ENCODE results near the gene PPT2.
A peak's percentile ranks its signal among the peaks of the same experiment; 100 is the strongest.

PPT2 gene, protein sequence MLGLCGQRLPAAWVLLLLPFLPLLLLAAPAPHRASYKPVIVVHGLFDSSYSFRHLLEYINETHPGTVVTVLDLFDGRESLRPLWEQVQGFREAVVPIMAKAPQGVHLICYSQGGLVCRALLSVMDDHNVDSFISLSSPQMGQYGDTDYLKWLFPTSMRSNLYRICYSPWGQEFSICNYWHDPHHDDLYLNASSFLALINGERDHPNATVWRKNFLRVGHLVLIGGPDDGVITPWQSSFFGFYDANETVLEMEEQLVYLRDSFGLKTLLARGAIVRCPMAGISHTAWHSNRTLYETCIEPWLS

DNA sequence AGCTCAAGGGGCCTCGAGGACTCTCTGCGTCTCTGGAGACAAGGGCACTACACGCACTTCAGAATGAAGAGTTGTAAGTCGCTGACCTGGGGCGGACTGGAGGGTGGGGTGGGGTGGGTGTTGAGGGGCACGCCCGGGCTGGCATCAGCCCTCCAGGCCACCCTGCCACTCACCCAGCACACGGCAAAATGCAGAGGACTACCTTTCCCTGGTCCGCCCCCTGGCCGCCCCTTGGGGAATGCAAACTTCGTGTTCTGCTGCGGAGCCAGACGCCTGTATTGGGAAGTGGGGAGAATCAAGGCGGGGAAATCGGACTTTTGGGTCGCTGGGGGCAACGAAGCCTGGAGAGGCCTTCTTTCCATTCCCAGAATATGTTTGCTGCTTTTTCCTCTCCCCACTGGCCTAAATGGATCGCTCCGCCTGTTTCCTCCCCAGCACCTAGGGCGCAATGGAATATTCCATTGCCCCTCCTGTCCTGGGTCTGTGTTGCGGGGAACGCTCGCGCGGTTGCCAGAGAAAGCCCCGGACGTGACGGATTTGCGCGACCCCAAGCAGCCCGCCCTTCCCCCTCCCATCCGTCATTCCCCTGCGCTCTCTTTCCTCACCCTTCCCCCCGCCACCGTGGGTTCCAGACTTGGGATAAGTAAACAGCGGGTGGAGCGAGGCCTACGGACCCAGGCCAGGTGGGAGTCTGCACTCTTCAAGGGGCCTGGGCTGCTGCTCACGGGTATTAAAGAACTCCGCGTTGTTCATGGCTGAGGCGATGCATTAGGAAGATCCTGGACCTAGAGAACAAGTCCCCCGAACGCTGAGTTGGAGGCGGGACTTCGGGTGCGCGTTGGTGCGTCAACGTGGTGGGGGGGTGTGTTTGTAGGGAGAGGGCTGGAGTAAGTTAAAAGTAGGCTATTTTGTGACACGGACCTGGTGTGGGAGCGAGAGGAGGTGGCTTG, at the start of gene PPT2:
PPT2 (plus strand) TSS at position 578 of the 950 bp plus-strand sequence. CDS start 454 bp downstream, outside the sequence.
- DNase-seq = peak; percentile 38

DNA sequence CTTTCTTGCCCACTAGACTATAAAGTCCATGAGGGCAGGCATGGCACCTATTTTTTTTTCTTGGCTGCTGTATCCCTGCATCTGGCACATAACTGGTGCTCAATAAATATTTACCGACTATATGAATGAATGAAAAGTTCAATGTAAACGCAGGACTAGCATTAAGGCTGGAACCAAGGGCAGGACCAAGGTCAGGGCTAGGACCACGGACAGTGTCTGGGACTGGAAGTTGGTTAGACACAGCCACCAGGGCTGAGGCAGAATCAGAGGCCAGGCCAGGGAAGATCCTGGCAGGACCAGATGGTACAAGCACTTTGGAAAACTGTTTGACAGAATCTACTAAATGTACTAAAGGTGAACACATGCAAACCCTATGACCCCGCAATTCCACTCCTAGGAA, 48.5 kb upstream of the PPT2 start:
- peak; percentile 12 for DNase-seq

DNA sequence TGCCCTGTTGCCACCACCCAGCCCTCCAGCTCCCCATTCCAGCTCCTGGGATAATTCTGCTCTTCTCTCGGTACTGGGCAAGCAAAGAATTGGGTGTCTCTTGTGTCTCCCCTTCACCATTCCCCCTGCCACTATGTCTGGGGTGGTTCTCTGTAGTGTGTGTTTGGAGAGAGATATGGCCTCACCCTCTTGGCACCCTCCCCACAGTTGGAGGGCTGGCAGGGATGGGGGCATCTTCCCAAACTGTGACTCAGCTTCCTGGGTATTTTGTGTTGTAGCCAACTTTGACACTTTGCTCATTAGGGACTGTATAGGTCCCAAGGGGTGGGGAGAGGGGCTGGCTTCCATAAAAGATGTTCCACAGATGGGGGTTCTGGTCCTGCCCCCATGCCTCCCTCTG, 46.5 kb upstream of the PPT2 start:
- DNase-seq = no peak

DNA sequence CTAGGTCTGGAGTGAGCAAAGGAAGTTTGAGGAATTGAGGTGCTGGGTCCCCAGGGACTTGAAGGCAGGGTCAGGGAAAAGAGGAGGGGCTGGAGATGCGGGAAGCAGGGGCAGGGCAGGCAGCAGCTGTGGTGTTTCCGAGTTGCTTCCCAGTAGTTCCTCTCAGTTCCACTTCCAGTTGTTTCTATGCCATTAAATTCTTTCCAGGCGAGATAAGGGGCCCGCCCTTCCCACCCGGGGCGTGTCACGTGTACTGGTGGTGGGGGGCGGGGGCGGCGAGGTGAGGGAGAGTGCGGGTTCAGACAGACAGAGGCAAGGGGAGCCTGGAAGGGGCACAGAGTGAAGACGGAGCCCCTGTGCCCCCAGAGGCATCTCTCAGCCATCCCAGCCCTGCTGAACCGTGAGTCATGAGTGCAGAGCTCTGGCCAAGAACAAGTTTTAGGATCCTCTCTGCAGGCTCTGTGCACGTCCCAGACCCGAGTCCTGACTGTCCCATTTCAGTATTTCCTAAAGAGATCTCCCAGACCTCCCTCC, 45.8 kb upstream of the PPT2 start:
- DNase-seq = no peak

DNA sequence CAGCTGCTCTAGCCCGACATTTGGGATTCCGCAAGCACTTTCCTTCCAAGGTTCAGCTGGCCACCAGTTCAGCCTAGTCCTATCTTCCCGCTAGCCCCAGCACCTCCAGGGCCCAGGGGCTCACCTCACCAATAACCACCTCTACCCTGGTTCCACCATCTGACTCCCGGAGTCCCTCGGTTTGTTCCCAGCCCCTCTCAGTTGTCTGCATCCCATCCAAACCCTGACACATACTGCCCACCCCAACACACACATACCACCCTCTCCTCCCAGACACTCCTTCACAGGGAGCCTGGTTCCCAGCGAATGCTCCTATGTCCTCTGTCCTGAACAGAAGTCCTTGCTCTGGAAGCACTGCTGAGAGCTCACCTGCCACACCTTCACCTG, 45.2 kb upstream of the PPT2 start:
- DNase-seq = no peak

DNA sequence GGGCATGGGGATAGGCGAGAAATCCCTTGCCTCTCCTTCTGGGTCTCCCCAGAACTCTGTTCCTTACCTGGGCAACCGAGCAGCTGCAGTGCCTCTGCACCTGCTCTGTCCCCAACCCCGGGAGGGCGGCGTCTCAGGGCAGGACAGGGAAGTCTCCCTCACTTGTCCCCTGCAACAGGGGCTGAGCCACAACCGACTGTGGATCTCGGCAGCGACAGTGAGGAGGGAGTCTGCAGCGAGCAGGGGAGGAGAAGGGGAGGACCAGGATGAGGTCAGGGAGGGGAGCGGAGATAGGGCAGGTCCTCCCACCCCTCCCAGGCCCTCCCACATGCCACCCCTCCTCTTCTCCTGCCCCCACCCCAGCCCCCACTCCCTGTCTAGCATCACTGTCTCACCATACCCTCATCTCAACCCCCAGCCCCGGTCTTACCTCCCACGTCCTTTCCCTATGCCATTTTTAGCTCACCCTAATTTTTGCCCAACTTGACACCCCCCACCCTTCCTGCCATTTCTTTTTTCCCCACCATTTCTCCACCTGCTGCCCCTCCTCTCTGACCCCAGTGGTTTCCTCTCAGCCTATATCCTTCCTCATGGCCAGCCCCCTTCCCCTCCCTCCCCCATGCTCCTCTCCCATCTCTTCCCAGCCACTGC, 44.7 kb upstream of the PPT2 start, which contains the start of gene TNXB:
TNXB (minus strand) TSS at position 225 of the 651 bp plus-strand sequence. CDS start 11,140 bp downstream, outside the sequence.
- no peak for DNase-seq

DNA sequence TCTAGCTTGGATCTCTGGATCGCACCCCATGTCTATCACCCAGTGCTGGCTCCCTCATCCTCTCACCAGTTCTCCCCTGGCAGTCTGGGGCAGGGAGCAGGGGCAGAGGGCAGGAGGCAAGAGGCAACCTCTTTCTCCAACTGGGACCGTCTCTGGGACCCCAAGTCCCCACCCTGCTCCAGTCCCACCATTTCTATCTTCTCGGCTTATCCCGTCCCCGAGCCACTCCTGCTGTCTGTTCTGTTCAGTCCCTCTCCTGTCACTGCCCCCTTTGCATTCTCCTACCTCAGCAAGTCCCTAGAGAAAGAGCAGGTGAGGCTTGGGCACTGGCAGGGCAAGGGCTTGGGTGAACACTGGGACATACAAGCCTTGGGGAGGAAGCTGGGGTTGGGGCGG, 44.2 kb upstream of the PPT2 start:
- no peak for DNase-seq

DNA sequence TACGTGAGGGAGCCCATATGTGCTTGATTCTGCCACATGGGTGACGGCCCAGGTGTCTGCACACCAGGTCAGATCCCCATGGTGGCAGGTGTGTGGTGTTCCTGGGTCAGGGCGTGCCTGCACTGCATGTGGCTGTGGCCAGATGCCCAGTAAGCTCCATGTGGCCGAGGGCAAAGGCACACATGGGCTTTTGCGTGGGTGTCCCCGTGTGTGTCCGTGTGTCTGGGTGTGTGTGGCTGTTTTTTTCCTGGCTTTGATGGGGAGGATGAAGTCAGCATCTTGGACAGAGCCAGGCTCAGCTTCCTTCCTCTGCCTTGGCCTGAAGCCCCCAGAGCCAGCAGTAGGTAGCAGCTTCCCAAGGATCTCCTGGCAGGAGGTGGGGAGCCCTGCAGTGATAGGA, 43.3 kb upstream of the PPT2 start:
- DNase-seq = no peak

DNA sequence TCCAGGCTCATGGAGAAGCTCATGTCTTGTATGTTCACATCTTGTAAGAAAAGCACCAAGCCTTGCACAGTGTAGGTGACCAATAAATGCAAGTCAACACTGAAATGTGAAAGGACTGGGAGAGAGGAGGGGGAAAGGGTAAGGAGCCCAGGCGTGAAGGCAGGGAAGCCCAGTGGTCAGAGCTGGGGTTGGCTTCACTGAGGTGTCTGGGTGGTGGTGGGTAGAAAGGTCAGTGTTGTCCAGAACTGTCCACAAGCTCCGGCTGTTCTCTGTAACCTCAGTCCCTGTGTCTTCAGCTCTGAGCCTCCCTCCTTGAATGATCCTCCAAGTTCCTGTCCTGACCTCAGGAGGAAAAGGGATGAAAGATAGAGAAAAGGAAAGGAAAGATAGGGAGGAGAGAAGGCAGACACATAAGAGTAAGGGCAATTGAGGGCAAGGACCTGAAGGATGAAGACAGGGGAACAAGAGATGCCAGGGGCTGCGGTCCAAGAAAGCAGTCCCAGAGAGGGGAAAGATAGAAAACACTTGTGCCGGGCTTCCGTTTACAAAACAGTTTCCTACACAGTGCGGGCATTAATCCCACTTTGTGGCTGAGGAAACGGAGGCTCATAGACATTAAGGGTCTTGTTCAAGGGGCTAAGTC, 42.4 kb upstream of the PPT2 start:
- no peak for DNase-seq

DNA sequence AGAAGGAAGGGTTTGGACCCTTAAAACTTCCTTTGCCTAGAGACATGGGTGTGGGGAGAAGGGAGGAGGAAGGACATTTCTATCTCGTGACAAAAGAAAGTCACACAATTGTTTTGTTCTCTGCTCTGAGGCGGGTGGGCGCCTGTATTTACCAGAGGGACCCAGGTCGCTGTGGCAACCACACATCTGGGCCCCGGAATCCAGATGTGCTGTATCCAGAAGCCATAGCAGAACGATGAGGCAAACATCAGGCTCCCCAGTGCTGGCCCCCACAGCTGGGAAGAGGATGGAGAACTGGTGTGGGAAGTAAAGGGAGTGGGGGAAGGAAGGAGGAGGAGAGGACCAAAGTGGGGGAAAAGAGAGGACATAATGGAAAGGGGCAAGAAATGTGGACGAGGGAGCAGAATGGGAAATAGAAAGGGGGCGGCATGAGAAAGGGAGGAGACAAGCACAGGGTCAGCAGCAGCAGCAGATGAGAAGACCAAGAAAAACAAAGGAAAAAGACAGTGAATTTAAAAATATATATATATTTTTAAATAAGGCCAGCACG, 41.4 kb upstream of the PPT2 start:
- no peak for DNase-seq

DNA sequence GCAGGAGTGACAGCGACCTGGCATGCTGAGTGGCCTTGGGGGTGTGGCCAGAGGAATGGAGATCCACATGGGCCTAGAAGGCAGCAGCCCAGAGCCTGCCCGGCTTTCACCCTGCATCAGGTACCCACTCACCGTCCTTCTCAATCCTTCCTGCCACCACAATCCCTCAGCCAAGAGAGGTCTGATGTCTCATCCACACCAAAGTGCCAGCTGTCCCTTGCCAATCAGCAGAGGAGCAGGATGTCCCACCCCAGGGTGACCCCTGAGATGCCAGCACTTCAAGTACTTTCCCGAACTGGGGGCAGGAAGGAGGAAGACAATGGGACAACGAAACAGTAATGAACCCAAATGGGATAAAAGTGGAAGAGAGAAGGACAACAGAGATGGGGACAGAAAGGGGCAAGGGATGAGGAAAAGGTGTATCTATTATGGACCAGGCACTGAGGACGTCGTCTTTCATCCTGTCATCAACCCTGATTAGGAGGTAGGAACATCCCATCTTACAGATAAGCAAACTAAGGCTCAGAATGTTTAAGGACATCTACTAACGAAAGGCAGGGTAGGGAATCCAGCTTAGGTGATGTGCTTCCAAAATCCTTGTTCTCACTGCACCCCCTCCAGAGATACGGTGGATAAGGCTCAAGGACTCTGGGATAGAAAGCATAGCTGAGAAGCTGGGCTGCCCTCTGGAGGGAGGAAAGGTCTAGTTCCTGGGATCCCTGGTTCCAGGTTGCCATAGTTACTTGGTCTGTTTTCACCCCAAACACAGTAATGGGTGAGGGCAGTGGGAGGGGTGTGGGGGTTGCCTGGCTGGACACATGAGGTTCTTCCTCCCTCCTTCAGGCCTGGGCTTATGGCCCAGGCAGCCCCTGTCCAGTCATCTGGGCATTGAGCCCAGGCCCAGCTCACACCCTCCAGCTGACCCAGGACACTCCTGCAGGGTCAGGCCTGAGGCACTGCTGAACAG, 40.3 kb upstream of the PPT2 start:
- no peak for DNase-seq

DNA sequence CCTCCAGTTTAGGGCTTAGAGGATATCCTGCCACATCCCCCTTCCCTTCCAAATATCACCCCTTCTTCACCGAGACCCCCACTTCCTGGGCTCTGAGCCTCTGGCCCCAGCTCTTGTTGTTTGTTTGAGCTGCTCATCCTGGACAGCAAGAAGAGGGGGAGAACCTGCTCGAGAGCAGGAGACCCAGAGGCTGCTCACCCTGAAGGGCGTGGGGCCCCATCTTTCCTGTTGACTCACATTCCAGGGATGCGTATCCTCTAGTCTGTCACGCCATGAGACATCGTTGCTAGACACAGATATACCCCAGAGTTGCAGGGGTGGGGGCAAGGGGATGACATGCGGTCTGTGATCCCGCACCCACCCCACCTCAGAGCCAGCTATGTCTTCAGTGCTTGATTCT, 39.1 kb upstream of the PPT2 start:
- DNase-seq = no peak

DNA sequence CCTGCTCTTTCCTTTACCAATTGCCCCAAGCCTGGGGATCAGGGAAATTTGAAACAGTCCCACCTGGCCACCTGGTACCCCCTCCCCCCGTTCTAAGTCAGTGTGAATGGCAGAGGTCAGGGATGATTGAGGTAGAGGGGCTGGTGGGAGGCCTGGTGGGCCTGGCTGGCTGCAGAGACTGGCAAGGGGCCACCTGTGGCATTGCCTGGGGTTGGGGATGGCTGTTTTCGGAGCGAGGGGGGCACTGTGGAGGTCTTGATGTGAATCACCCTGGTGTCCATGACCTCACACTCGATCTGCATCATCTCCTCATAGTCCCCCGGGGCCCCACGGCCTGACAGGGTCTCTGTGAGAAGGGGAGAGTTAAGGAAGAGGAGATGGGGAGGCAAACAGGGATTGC, 38.3 kb upstream of the PPT2 start:
- no peak for DNase-seq

DNA sequence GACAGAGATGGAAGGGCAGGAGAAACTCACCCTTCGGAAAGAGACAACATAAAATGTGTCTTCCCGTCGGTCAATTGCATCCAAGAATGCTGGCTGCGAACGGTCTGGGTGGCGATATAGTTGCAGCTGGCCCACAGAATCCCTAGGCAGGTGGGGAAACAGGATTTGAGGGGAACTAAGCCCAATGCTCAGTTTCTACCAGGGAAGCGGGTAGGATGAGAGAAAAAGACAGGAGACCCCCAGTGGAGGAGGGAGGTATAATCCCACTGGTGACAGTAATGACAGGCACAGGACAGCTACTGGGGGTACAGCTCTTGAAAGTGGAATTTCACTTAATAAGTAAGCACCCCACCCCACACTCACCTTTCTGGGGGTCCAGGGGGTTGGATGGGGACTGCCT, 37.3 kb upstream of the PPT2 start:
- DNase-seq = no peak

DNA sequence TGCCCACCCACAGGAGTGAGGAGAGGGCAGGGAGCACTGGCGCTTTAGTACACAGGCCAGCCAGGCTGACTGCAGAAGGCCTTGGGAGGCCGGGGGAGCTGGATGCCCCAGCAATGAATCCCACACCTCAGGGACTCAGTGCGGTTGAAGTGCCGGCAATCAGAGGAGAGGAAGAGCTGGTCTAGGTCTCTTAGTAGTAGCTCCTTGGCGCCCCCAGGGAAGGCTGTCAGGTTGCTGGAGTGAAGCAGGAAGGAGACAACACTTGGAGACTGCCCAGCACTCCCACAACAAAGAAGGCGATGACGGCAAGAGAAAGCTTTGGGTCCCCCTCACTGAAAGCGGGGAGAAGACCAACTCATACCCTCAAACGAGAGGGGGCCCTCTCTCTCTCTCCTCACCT, 36.5 kb upstream of the PPT2 start:
- DNase-seq = no peak

DNA sequence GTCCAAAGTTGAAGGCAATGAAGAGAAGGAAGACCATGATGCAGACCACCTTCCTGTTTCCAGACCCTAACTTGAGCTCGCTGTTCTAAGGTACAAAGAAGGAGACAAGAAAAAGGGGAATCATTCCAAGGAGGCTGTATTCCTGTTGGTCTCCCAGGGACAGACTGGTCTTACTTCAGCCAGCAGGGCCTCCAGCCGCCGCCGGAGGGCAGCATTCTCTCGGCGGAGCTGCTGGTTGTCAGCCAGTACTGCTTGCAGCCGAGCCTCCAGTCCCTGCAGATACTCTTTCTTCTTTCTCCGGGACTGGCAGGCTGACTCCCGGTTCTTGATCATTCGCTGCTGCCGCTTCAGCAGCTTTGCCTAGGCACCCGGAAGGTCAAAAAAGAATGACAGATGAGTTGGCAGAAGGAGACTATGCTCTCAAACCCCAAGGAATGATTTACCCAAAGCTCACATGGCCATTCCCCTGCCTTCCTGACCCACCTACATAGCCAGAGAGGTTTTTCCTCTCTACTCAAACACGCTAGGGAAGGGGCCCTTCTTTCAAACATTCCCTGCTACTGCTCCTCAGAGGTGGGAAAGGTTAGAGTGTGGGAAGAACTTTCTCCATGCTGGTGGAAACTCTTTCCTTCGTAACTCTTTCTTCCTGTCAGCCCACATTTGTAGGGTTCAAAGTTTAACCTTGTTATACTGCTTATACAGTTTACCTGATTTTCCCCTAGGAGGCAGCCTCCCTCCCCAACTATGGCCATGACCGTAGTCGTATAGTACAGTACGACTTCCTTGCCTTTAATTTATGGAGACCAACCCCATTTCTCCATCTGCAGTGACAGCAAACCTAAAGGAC, 34.9 kb upstream of the PPT2 start:
- peak; percentile 82 for DNase-seq

DNA sequence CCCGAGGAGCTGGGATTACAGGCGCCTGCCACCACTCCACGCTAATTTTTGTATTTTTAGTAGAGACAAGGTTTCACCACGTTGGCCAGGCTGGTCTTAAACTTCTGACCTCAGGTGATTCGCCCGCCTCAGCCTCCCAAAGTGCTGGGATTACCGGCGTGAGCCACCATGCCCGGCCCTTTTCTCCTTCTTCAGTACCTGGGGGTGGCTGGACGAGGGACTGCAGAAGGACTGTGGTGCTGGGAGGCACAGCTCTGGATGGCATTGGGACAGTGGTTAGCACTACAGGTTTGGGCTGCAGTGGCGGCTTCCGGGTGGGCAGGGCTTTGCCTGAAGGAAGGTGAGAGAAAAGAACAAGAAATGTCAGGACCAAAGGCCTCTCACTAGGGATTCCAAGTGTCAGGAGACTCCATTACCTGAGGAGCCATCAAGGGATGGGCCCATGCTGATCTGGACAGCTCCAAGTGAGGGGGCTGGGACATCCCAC, 33.3 kb upstream of the PPT2 start:
- DNase-seq = no peak

DNA sequence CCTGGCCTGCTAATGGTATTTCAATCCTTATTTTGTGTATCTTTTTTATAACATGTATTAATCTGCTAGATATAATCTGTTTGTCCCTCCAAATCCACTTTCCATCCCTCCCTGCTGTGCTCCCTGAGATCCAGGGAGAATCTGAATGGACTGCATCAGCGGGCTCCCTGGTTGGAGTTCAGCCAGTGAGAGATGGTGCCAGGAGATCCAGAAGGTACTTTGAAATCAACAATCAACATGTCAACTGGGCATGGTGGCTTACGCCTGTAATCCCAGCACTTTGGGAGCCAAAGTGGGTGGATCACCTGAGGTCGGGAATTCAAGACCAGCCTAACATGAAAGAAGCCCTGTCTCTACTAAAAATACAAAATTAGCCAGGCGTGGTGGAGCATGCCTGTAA, 30.3 kb upstream of the PPT2 start:
- no peak for DNase-seq

DNA sequence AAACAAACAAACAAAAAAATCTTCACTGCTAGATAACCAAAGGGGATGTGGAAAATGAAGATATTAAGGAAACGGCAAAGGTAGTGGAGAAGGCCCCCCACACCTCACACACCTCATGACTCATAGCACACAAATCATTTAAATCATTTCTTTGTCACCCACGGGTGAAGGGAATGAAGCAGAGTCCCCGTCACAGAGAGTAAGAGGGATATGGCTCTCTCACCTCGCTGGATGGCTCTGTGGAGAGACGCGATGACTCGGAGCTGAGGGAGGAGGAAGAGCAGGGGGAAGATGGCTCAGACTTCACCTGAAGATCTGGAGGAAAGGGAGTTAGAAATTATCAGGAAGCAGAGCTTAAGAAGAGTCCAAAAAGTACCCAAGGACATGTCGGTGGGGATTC, 27.1 kb upstream of the PPT2 start:
- DNase-seq = no peak

DNA sequence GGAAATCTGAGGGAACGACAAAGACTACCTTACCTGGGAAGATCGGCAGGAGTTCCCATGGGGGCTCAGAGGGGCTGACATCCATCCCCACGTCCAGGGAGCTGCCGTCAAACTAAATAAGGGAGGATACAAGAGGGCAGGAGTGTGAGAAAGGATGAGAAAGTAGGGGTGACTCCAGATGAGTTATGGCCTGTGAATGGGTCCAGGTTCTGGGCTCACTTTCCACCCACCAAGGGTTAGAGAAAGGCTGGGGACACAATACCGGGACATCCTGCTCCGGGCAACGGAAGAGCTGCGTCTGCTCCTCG, 26.6 kb upstream of the PPT2 start:
- no peak for DNase-seq
